Measurements from ENCODE around the gene LRP6. TPM values are rescaled to one million over a fixed set of nuclear protein-coding genes. Genes with fewer than 3 reads are reported as not detected.
"Not testable (repeated sequence)": the region's sequence is repeated elsewhere in the genome, so short reads cannot be mapped to it uniquely, and the experiment has no call there.

LRP6 gene
- polyA plus RNA-seq, 1 donor from 2014 or later = 33.5 TPM

DNA sequence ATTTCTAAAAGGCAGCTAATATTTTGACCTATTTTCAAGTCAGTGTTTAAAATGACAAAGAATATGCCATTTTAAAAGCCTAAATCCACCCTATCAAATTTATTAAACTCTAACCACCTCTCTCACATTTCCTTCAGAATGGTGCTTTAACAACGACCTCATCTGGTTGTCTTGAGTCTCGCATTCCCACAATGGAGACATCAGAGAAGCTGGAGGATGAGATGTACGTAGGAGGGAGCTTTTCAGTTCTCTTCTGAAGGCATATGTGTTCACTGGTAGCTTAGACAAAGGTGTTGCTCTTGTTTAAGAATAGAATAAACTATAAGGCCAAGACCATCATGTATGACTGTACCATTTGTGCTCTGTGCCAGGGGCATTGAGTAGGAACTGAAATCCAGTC lies 113.2 kb downstream of the LRP6 start:
- H3K36me3 ChIP-seq (ENCODE audit: insufficient read depth, low read length) = peaks cover 14% of the 10 kb centered on the region
- H3K9me3 ChIP-seq (ENCODE audit: low read length) = no peaks in the 10 kb centered on the region
- H3K79me2 ChIP-seq (replicated peaks; ENCODE audit: insufficient read depth, low read length) = peaks cover 10% of the 10 kb centered on the region
- H4K20me1 ChIP-seq (ENCODE audit: insufficient read depth) = no peaks in the 10 kb centered on the region
- no peak overlapping the region for H3K4me3 ChIP-seq (ENCODE audit: low read length)
- H3K9ac ChIP-seq (ENCODE audit: low read length) = no peak overlapping the region
- H2AFZ ChIP-seq (ENCODE audit: low read depth, low read length) = no peak overlapping the region
- no peaks in the 10 kb centered on the region for H3K27me3 ChIP-seq (ENCODE audit: insufficient read depth, low read depth, low read length)
- no peak overlapping the region for H3K27ac ChIP-seq (ENCODE audit: low read length)
- H3F3A ChIP-seq (ENCODE audit: insufficient read depth, low read length, poor library complexity, severe bottlenecking) = no peaks in the 10 kb centered on the region
- TF ChIP-seq CTCF (IDR thresholded peaks at IDR 0.05; ENCODE audit: poor library complexity, severe bottlenecking) (no peak), EP300 (conservative IDR thresholded peaks at IDR 0.05; ENCODE audit: poor library complexity, severe bottlenecking) (no peak), EZH2 (IDR thresholded peaks at IDR 0.05; ENCODE audit: borderline replicate concordance, insufficient read depth, low read length, poor library complexity, severe bottlenecking) (no peak), RAD21 (conservative IDR thresholded peaks at IDR 0.05) (no peak), POLR2AphosphoS5 (IDR thresholded peaks at IDR 0.05) (no peak), SMC3 (conservative IDR thresholded peaks at IDR 0.05; ENCODE audit: poor library complexity) (no peak), TAF1 (IDR thresholded peaks at IDR 0.05; ENCODE audit: low read depth) (no peak), MXI1 (conservative IDR thresholded peaks at IDR 0.05; ENCODE audit: poor library complexity, severe bottlenecking) (no peak)
- TF ChIP-seq, protein P1, sequence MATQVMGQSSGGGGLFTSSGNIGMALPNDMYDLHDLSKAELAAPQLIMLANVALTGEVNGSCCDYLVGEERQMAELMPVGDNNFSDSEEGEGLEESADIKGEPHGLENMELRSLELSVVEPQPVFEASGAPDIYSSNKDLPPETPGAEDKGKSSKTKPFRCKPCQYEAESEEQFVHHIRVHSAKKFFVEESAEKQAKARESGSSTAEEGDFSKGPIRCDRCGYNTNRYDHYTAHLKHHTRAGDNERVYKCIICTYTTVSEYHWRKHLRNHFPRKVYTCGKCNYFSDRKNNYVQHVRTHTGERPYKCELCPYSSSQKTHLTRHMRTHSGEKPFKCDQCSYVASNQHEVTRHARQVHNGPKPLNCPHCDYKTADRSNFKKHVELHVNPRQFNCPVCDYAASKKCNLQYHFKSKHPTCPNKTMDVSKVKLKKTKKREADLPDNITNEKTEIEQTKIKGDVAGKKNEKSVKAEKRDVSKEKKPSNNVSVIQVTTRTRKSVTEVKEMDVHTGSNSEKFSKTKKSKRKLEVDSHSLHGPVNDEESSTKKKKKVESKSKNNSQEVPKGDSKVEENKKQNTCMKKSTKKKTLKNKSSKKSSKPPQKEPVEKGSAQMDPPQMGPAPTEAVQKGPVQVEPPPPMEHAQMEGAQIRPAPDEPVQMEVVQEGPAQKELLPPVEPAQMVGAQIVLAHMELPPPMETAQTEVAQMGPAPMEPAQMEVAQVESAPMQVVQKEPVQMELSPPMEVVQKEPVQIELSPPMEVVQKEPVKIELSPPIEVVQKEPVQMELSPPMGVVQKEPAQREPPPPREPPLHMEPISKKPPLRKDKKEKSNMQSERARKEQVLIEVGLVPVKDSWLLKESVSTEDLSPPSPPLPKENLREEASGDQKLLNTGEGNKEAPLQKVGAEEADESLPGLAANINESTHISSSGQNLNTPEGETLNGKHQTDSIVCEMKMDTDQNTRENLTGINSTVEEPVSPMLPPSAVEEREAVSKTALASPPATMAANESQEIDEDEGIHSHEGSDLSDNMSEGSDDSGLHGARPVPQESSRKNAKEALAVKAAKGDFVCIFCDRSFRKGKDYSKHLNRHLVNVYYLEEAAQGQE (IDR thresholded peaks at IDR 0.05; ENCODE audit: borderline replicate concordance) = no peak
- no peaks in the 10 kb centered on the region for H3K9me2 ChIP-seq (ENCODE audit: insufficient read depth, low read length)
- no peak overlapping the region for H3K4me2 ChIP-seq (ENCODE audit: low read length)

GRCh38 chr12:12147111-12147510 lies 119.7 kb downstream of the LRP6 start:
- no peaks in the 10 kb centered on the region for H3K27me3 ChIP-seq (ENCODE audit: insufficient read depth, low read depth, low read length)
- H3K4me2 ChIP-seq (ENCODE audit: low read length) = no peak overlapping the region
- TF ChIP-seq SMC3 (conservative IDR thresholded peaks at IDR 0.05; ENCODE audit: poor library complexity) = no peak
- TF ChIP-seq, protein P1 (IDR thresholded peaks at IDR 0.05; ENCODE audit: borderline replicate concordance) = no peak
- no peak overlapping the region for H3K9ac ChIP-seq (ENCODE audit: low read length)
- H2AFZ ChIP-seq (ENCODE audit: low read depth, low read length) = no peak overlapping the region
- H3K9me3 ChIP-seq (ENCODE audit: low read length) = no peaks in the 10 kb centered on the region
- H3K4me3 ChIP-seq (ENCODE audit: low read length) = no peak overlapping the region
- no peaks in the 10 kb centered on the region for H3F3A ChIP-seq (ENCODE audit: insufficient read depth, low read length, poor library complexity, severe bottlenecking)
- H3K79me2 ChIP-seq (replicated peaks; ENCODE audit: insufficient read depth, low read length) = peaks cover 5% of the 10 kb centered on the region
- H3K36me3 ChIP-seq (ENCODE audit: insufficient read depth, low read length) = peaks cover 12% of the 10 kb centered on the region
- H4K20me1 ChIP-seq (ENCODE audit: insufficient read depth) = no peaks in the 10 kb centered on the region
- H3K9me2 ChIP-seq (ENCODE audit: insufficient read depth, low read length) = no peaks in the 10 kb centered on the region
- H3K27ac ChIP-seq (ENCODE audit: low read length) = no peak overlapping the region

DNA sequence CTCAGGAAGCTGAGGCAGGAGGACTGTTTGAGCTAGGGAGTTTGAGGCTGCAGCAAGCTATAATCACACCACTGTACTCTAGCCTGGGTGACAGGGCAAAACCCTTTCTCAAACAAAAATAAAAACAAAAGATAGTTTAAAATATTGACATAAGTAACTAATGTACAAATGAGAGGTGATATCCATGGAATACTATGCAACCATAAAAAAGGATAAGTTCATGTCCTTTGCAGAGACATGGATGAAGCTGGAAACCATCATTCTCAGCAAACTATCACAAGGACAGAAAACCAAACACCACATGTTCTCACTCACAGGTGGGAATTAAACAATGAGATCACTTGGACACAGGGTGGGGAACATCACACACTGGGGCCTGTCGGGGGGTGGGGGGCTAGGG lies 122.3 kb downstream of the LRP6 start:
- not testable (repeated sequence) for H3K27ac ChIP-seq (ENCODE audit: low read length); H3K9me3 ChIP-seq (ENCODE audit: low read length); H3K9me2 ChIP-seq (ENCODE audit: insufficient read depth, low read length); H2AFZ ChIP-seq (ENCODE audit: low read depth, low read length); H3F3A ChIP-seq (ENCODE audit: insufficient read depth, low read length, poor library complexity, severe bottlenecking); H3K4me2 ChIP-seq (ENCODE audit: low read length); H3K27me3 ChIP-seq (ENCODE audit: insufficient read depth, low read depth, low read length); H3K4me3 ChIP-seq (ENCODE audit: low read length); H3K9ac ChIP-seq (ENCODE audit: low read length); H4K20me1 ChIP-seq (ENCODE audit: insufficient read depth); H3K79me2 ChIP-seq (replicated peaks; ENCODE audit: insufficient read depth, low read length)
- peaks cover 12% of the 10 kb centered on the region for H3K36me3 ChIP-seq (ENCODE audit: insufficient read depth, low read length)
